Measurements from ENCODE around the gene LRP1B.

Gene LRP1B

DNA sequence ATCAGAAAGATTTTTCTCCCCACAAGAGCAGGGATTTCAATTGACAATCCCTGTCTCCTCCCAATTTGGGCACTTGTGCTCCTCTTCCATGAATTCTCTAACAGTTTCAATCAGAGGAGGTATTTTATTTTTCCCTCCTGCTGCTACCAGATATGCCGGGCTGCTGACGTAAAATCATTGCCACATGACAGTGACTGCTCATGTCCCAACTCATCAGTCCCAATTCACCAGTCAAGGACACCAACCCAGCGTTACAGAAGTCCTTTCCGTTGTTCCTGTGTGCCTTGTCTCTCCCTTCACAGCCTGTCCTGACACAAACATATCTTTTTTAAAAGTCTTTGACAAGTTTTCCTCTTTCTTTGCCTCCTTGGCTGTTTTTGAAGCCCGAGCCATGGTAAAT lies 540.2 kb downstream of the LRP1B start:
- no peak for DNase-seq (ENCODE audit: low read depth in 2 of 2)

DNA sequence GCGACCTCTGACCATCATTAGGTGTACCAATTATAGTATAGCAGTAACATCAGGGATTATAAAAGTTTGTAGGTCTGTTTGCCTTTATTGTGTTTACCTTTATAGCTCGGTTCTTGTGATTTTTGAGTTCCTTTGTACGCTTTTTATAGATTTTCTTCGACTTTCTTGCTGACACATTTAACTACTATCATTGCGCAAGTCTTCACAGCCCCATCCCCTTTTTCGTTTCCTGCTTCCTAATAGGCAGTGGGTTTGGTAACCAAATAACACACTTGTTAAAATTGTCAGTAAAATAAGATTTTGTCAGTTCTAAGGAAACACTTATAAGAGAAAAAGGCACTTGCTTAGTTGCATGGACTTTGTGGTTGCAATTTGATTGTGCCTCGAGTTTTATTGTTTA lies 541.5 kb downstream of the LRP1B start:
- DNase-seq (ENCODE audit: low read depth in 2 of 2), result no peak

DNA sequence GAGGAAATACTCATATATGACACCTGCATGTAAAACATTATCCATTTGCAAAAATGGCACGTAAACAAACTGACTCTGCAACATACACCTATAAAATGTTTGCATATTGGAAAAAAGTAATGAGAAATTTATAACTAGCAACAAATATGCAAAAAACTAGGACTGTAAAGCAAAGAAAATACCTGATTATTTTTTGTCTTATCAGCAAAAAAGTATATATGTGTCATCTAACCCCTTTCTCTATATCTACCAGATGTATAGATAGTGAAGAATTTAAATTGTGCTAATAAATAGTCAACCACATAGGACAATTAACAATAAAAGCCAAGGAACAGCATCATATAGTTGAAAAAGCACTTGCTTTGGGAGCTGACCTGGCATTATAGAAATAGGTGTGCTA lies 543.8 kb downstream of the LRP1B start:
- no peak for DNase-seq (ENCODE audit: low read depth in 2 of 2)

DNA sequence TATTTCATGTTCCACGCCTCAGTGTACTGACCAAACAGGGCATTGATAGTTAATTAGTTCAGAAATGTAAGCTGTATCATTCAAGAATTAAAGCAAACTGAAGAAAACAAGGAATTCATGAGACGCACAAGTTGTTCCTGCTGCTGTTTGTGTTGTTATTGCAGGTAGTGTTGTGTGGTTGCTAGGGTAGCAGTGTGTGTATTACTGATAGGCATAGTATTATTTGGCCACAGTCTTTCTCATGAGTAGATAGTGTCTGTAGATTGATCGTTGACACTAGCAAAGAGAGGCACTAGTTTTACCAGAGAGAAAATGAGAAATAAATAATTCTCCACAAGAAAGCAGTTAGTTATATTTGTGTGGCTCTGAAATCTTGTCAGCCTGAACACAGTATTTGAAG lies 548.6 kb downstream of the LRP1B start:
- no peak for DNase-seq (ENCODE audit: low read depth in 2 of 2)

DNA sequence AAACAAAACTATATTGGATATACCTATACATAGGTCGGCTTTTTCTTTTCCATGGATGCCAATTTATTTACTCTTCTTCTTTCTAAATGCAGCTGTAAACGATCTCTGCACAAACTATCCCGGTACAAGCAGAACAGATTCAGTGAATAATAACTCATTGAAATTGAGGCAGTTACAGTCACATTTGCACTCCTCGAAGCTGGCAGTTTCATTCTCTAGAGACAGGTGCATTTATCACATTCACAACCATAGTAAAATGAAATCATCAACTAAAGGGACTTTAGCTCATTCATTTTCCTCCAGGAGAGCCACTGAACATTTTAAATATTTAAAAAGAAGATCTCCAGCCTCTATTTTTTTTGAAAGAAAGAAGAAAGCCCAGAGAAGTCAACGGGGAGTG lies 551.7 kb downstream of the LRP1B start:
- DNase-seq (ENCODE audit: low read depth in 2 of 2), result no peak

DNA sequence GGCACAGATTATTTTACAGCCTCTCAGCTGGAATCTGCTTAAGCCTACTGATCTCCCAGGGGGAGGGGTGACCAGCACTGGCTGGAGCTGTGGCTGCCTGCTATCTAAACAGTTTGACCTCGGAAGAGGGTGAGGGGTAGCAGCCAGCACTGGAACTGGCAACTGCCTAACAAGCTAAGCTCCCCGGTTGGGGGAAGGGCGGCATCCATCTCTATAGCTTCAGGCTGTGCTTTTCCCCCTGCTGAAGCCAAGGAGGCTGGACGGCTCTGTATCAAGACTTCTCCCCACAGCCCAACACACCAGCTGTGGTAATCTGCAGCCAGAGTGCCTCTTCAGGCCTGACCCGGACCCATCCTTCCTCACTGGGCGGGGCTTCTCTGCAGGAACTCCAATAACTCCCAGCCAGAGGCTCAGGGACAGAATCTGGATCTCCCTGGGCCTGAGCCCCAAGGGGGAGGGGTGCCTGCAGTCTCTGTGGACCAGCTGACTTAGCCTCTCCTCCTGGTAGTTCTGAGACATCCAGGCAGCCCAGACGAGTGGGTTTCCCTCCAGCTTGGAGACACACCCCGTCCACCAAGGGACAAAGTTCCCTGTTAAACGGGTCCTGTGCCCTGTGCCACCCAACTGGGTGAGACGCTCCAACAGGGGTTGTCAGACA lies 560.2 kb downstream of the LRP1B start:
- DNase-seq (ENCODE audit: low read depth in 2 of 2), result no peak

DNA sequence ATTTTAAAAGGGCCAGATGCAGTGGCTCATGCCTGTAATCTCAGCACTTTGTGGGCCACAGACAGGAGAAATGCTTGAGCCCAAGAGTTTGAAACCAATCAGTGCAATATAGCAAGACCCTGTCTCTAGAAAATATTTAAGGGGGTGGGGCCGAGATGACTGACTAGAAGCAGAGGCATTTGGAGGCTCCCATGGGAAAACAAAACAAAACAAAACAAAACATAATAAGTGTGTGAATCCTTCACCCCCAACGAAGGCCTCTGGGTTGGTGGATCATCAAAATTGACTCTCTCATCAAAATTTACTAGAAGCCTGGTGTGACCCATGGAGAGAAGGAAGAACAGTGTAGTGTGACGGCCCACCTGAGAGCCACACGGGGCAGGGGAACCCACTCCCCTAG lies 560.9 kb downstream of the LRP1B start:
- no peak for DNase-seq (ENCODE audit: low read depth in 2 of 2)

DNA sequence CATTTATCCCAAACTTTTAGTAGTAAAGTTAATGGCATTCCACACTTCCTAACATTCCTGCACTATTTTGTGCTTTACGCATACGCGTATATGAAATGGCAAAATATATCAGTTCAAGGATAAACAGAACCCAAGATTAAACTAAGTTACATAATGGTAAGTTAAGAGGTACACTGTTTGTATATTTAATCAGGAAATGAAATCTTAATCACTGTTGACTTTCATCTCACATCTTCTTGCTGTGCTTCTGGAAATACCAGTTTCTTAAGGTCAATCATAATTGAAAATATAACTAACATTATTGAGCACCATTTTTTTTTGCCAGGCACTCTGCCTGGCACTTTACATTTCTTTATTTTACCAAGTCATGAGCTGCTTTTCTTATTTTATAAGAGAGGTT lies 565.2 kb downstream of the LRP1B start:
- DNase-seq (ENCODE audit: low read depth in 2 of 2), result no peak

DNA sequence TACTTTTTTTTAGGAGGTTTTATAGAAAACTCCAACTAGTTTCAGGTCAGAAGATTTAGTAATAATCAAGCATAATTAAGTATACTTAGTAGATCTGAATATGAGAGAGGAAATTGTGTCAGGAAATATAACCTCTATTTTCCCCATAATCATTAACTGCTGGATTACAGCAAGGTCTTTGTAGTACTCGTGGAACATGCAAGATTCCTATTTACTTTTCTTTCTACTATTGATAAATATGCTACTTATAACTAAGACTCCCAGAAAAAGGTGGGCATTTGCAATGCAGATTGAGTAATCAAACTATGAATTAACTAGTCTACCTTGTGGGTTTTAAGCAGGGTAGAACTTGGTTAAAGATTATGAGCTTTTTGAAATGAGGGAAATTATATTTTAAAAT lies 570.1 kb downstream of the LRP1B start:
- no peak for DNase-seq (ENCODE audit: low read depth in 2 of 2)

DNA sequence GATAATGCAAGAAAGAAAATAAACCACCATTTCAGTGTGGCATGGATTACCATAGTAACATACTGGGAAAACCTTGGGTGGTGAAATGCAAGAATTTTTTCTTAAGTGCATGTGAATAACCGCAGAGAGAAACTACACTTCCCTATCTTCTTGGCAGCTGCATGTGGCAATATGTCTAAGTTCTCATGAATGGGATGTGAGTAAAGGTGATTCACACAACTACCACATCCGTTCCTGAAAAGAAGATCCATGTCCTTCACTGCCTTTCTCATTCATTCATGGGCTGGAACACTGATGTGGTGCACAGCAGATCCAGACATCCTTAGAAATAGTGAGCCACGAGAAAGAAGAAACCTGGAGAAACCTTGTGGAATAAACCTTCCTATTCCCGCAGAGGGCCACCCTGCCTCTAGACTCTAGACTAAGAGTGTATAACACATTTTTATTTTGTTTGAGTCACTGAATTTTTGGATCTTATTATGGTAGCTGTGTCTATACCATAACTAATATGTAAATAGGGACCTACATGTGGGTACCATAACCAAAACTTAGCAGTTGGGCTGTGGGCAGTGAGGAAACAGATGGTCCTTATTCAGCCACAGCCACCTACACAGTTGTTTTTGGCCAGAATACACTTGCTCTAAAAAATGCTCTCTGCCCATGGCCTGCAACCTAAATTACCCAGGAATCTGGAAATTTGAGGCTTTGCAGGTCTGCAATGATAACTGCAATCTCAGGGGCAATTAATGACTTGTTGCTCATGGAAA lies 573.3 kb downstream of the LRP1B start:
- DNase-seq (ENCODE audit: low read depth in 2 of 2), result no peak

DNA sequence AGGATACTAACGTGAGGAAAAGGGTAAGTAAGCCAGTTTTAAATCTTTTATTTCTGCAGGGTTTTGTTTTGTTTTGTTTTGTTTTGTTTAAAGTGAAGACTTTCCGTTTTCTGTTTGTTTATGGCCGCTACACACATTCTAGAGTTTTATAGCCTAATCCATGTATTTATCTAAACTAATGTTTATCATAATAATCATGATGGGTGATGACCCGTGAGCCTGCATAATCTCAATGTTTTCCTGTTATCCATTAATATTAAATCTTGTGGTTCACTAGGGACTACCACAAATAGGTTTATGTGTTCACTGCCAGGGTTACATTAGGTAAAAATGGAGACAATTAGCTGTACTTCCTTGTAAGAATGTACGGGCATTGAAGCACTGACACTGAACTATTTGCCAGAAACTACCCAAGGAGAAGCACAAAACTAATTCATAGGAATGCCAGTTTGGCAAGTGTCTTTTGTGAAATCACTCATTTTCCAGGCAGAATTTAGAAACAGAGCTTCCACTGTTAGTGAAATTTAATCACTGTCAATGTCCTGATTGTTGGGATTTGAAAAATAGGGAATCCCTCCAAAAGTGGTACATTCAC lies 574.8 kb downstream of the LRP1B start:
- no peak for DNase-seq (ENCODE audit: low read depth in 2 of 2)

DNA sequence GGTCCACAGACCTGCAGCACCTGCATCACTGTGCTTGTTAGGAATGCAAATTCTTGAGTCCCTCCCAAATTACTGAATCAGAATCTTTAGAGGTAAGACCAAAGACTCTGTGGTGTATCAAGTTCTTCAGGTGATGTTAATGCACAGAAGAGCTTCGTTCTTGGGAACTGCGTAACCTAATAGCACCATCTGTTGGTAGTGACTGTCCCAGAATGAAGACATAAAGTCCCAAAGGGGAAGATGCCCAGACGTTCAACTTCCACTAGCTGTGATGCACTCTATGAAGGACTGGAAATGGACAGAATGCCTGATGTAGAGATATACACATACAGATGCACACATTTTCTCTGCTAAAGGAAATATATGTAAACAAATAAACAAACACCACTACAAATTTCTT lies 576.0 kb downstream of the LRP1B start:
- DNase-seq (ENCODE audit: low read depth in 2 of 2), result no peak

DNA sequence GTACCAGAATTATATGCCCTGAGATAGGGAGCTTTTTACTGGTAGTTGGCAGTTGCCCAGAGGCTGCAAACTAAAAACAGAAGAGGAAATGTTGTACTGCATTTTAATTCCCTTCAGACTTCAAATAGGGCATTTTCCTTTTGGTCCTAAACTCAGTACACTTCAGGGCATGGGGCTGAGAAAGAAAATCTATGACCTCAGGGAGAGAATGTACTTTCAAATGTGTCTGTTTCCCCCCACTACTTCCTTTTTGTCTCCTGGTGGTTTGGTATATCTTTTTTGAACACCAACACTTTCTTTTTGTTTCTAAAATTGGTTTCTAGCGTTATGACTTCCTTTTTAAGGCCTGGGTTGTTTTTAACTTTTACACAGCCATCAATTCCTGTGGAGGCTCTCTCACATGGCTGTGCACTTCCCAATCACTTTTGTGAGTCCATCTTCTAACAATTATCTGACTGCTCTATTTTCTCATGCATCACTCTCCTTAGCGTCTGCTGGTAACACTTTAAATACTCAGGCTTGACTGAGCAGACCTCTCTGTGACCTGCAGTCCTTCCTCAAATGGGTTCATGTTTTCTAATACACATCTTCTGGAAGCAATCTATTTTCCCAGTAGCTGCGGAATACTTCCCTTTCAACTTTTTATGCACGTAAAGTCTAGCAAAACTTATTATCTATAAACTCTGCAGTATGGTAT lies 596.0 kb downstream of the LRP1B start:
- no peak for DNase-seq (ENCODE audit: low read depth in 2 of 2)

DNA sequence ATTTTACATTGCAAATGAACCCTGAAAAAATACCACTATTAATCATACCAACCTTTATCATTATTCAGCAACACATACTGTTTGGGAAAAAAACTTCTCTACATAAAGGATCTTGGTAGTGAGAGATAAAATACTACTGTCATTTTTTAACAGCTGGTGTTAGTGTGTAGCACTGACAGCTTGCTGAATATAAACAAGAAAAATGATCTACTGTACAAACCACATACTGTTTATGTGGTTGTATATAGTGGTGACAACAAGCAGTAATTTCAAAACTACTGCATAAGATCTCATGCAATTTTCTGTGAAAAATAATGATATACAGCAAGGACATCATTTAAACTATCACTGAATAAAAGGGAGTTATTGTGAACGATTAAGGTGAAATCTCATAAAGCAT lies 601.2 kb downstream of the LRP1B start:
- no peak for DNase-seq (ENCODE audit: low read depth in 2 of 2)

DNA sequence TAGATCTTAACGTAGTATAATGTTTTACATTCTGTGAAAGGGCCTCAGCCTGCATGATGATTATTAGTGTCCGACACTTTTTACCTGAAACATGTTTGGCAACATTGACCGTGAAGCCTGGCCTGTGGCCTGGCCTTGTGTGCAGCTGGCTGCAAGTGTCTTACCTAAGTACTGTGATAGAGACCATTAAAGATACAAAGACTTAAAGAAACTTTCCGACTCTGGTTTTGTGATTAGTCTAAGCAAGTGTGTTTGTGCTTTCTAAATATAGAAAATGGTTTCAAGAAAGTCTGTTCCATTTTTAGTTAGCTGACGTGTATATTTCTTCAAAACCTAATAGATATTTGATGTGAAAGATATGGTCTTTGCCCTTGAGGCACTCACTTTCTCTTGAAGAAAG lies 601.8 kb downstream of the LRP1B start:
- DNase-seq (ENCODE audit: low read depth in 2 of 2), result no peak

DNA sequence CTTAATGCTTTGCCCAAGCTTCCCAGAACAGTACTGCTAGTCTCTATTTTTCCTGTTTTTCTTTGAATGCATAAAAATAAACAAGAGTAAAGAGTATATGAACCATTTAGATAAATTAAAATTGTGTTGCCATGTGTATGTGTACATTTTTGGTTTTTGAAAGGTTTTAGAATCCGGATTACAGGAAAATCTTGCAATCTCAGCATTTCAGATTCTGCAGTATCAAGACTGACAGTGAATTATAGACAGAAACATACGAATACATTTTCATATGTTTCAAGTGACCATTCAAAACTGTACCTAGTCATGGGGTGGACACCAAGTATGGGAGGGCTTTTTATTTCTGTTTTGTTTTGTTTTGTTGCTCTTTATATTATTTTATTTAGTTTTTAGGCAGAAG lies 604.1 kb downstream of the LRP1B start:
- DNase-seq (ENCODE audit: low read depth in 2 of 2), result no peak

DNA sequence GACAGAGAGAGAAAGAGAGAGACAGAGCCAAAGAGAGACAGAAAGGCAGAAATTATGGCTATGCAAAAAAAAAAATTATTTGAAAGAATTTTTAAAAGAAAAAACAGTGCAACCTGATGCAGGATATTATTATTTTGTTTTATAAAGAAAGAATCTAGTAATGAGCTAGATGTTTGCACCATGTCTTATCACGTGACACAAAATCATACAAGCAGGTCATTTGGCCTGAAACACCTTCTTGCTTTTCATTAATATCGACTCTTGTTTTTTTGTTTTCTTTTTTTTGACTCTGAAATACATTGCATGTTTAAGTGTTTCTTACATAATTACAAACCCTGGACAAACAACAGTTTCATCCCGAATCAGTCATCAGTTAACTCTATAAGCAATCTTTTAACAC lies 606.0 kb downstream of the LRP1B start:
- no peak for DNase-seq (ENCODE audit: low read depth in 2 of 2)

DNA sequence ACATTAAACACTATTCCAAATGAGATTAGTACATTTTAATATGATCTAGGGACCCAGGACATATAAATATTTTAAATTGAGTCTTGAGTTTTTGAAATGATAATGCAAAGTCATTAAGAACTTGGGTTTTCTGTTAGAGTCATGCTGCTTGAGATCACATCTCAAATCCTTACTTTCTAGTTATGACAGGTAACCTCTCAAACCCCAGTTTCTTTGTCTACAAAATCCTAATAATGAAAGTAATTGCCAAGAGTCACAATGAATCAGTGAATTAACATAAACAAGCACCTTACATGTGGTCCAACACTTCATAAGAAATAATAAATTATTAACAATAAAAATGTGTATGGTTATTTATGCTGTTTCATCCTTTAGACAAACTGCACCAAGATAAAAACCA lies 607.6 kb downstream of the LRP1B start:
- no peak for DNase-seq (ENCODE audit: low read depth in 2 of 2)

DNA sequence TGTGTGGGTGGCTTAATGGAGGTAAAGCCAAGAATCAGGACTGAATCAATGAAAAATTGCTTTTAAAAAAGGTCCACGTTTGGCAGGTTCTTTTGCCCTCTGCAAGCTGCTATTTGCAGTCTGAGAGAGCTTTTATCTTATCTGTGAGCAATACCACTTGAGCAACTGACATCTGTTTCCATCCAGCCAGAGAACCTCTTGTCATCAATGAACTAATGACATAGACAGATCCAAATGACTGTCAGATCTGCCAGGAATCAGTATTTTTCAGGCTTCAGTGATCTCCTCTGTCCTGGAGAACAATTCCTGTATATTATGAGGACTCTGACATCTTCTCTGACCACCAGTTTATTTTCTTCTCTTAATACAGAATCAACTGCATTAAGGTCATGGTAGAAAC lies 608.1 kb downstream of the LRP1B start:
- no peak for DNase-seq (ENCODE audit: low read depth in 2 of 2)

DNA sequence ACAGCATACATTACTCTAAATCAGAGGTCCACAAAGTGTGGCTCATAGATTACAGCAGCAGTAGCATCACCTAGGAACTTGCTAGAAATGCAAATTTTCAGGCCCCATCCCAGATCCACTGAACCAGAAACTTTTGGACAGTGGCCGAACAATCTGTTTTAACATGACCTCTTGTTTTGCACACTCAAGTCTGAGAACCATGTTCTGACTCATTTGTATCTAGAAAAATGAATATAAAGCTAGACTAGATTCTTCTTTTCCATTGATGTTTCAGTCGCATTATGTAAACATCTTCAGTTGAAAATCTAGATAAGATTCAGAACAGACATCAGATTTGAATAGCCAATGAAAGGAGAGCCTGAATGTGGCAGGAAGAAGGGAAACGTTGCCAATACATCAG lies 608.8 kb downstream of the LRP1B start:
- DNase-seq (ENCODE audit: low read depth in 2 of 2), result no peak

DNA sequence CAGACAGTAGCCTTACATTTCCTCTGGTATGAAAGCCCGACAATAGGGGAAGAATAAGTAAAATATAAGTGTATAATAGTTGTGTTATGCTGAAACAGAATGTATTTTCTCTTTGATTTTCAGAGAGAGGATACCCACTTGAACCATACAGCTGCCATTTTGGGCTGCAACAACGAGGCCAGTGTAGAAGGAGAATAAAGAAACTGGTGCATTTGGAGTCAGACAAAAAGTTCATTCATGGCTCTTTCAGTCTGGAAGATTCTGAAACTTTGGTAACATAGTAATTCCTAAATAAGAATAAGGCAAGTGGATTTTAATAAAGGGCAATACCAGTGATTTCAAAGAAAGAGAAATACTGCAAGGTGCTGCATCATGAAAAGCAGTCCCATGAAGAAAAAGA lies 610.9 kb downstream of the LRP1B start:
- DNase-seq (ENCODE audit: low read depth in 2 of 2), result no peak

DNA sequence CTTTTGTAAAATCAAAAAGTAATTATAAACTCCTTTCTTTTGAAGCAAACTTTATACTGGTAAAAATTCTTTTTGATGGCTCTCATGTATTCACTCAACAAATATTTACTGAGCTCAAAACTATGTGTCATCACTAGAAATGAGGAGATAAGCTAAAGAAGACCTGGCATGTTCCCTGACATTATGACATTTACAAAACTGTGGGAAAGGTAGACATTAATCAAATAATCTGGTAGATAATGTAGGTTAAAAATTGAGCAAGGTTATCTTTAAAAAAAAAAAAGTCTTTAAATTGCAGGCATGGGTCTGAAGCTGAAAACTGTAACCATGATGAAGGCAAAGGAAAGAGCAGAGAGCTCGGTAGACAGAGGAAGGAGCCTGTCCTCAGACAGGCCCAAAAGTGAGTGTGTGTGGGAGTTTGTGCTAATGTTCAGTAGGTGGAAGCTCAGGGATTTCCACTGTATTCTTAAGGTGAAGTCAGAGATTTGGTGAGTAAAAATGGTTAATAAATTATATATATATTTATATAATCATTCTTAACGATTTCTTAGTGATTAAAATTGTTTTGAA lies 612.9 kb downstream of the LRP1B start:
- no peak for DNase-seq (ENCODE audit: low read depth in 2 of 2)
